ENCODE results near the gene PJA1.

DNA sequence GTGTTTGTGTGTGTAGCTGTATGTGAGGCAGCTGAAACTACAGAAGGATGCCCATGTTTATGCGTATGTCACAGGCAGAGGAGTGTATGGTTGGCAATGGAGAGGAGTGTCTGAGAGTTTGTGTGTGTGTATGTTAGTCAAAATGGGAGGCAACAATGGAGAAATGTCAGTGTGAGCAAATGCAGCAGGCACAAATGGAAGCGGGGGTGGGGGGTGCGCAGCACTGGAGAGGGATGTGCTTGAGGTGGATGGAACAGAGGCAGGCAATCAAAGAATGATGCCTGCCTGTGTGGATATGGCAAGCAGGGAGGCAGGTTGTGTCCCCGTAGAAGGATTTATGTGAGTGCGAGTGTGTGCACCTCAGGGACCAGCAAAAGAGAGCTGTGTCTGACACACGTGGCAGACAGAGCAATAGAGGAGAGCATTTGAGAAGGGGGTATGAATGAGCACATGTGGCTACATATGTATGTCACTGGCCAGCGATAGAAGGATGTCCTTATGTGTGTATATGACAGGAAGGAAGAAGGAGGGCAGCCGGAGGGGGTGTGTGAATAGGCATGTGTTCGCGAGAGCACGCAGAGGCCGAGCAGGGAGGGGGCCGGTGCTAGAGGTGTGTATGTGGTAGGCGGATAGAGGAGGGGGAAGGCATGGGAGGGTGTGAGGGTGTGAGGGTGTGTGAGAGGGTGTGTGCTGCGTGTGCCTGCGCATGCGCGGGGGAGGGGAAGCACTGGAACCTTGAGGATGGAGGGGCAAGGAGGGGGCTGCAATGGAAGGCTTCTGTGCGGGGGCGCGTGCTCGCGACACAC is 1.1 kb downstream of the PJA1 start:
- TF ChIP-seq, protein P1, sequence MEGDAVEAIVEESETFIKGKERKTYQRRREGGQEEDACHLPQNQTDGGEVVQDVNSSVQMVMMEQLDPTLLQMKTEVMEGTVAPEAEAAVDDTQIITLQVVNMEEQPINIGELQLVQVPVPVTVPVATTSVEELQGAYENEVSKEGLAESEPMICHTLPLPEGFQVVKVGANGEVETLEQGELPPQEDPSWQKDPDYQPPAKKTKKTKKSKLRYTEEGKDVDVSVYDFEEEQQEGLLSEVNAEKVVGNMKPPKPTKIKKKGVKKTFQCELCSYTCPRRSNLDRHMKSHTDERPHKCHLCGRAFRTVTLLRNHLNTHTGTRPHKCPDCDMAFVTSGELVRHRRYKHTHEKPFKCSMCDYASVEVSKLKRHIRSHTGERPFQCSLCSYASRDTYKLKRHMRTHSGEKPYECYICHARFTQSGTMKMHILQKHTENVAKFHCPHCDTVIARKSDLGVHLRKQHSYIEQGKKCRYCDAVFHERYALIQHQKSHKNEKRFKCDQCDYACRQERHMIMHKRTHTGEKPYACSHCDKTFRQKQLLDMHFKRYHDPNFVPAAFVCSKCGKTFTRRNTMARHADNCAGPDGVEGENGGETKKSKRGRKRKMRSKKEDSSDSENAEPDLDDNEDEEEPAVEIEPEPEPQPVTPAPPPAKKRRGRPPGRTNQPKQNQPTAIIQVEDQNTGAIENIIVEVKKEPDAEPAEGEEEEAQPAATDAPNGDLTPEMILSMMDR (IDR thresholded peaks at IDR 0.05; ENCODE audit: low read depth, low read length), result no peak
- no peak for TF ChIP-seq EZH2phosphoT487 (IDR thresholded peaks at IDR 0.05; ENCODE audit: low read depth)
